HUES6 (cell line): ENCODE results near the gene RAB30.

Experiments used
- H3K27ac ChIP-seq: 2 replicates; pipeline ENCODE4 v1.7.0; 2013; ENCODE audit warnings: low read depth, mild to moderate bottlenecking, low read length, inconsistent platforms
- H3K27me3 ChIP-seq: 2 replicates; pipeline ENCODE4 v1.6.1; 2013; ENCODE audit warnings: low read length; ENCODE audit not compliant: control insufficient read depth, insufficient read depth
- H3K36me3 ChIP-seq: 2 replicates; pipeline ENCODE4 v1.6.1; 2013; ENCODE audit warnings: low read length; ENCODE audit not compliant: control insufficient read depth, insufficient read depth
- H3K4me1 ChIP-seq: 2 replicates; pipeline ENCODE4 v1.6.1; 2013; ENCODE audit warnings: low read length; ENCODE audit not compliant: control insufficient read depth, insufficient read depth
- H3K4me3 ChIP-seq: 2 replicates; pipeline ENCODE4 v1.5.1; 2013; ENCODE audit warnings: low read depth, low read length
- H3K9ac ChIP-seq: one replicate; pipeline ENCODE4 v1.6.1; 2013; ENCODE audit warnings: mild to moderate bottlenecking, low read length
- H3K9me3 ChIP-seq: 2 replicates; pipeline ENCODE4 v1.6.1; 2013; ENCODE audit warnings: low read depth, low read length; ENCODE audit not compliant: control insufficient read depth, insufficient read depth

Gene RAB30

GRCh38 chr11:83070044-83070701 lies 1.5 kb downstream of the RAB30 start:
- peaks cover 24% of the 10 kb centered on the region for H3K4me1 ChIP-seq
- H3K36me3 ChIP-seq, result peaks cover 14% of the 10 kb centered on the region
- H3K27ac ChIP-seq, result no peak overlapping the region
- H3K9ac ChIP-seq, result peak overlapping the region; percentile 56
- H3K9me3 ChIP-seq, result no peaks in the 10 kb centered on the region
- peak overlapping the region; percentile 85 for H3K4me3 ChIP-seq
- H3K27me3 ChIP-seq, result no peaks in the 10 kb centered on the region

GRCh38 chr11:83069441-83070043 lies 2.2 kb downstream of the RAB30 start:
- Histone ChIP-seq H3K4me1 (peaks cover 24% of the 10 kb centered on the region), H3K9ac (no peak overlapping the region), H3K27me3 (no peaks in the 10 kb centered on the region), H3K27ac (no peak overlapping the region), H3K36me3 (peaks cover 10% of the 10 kb centered on the region), H3K9me3 (no peaks in the 10 kb centered on the region), H3K4me3 (peak overlapping the region; percentile 85; the same call in 1 of the 2 replicates)

GRCh38 chr11:83068568-83068967 lies 3.1 kb downstream of the RAB30 start:
- Histone ChIP-seq H3K4me3 (no peak overlapping the region), H3K9me3 (no peaks in the 10 kb centered on the region), H3K27me3 (no peaks in the 10 kb centered on the region), H3K27ac (no peak overlapping the region), H3K36me3 (peaks cover 5% of the 10 kb centered on the region), H3K4me1 (peaks cover 25% of the 10 kb centered on the region), H3K9ac (no peak overlapping the region)

- H3K27me3 ChIP-seq, result no peaks in the 10 kb centered on the region
- H3K27ac ChIP-seq, result no peak overlapping the region
- H3K9ac ChIP-seq, result no peak overlapping the region
- peaks cover 10% of the 10 kb centered on the region for H3K4me1 ChIP-seq
- no peaks in the 10 kb centered on the region for H3K36me3 ChIP-seq
- no peak overlapping the region for H3K4me3 ChIP-seq
- H3K9me3 ChIP-seq, result no peaks in the 10 kb centered on the region
Observed at GRCh38 chr11:83064011-83064410, 7.7 kb downstream of the RAB30 start.

- Histone ChIP-seq H3K36me3 (no peaks in the 10 kb centered on the region), H3K27me3 (no peaks in the 10 kb centered on the region), H3K9ac (no peak overlapping the region), H3K4me3 (no peak overlapping the region), H3K4me1 (peaks cover 9% of the 10 kb centered on the region; the same call in 1 of the 2 replicates), H3K27ac (no peak overlapping the region), H3K9me3 (no peaks in the 10 kb centered on the region)
Observed at GRCh38 chr11:83063073-83063754, 8.5 kb downstream of the RAB30 start.

- Histone ChIP-seq H3K9me3 (no peaks in the 10 kb centered on the region), H3K27ac (no peak overlapping the region), H3K9ac (no peak overlapping the region), H3K27me3 (no peaks in the 10 kb centered on the region), H3K4me1 (peaks cover 18% of the 10 kb centered on the region), H3K36me3 (no peaks in the 10 kb centered on the region), H3K4me3 (no peak overlapping the region)
Observed at GRCh38 chr11:83061883-83062282, 9.8 kb downstream of the RAB30 start.

- no peaks in the 10 kb centered on the region for H3K36me3 ChIP-seq
- H3K9me3 ChIP-seq, result no peaks in the 10 kb centered on the region
- H3K4me1 ChIP-seq, result peaks cover 18% of the 10 kb centered on the region
- no peak overlapping the region for H3K9ac ChIP-seq
- no peak overlapping the region for H3K4me3 ChIP-seq
- H3K27ac ChIP-seq, result no peak overlapping the region
- H3K27me3 ChIP-seq, result no peaks in the 10 kb centered on the region
Observed at GRCh38 chr11:83060965-83061364, 10.7 kb downstream of the RAB30 start.

GRCh38 chr11:83057721-83058120 lies 14.0 kb downstream of the RAB30 start:
- Histone ChIP-seq H3K27ac (no peak overlapping the region), H3K9ac (no peak overlapping the region), H3K4me1 (peaks cover 10% of the 10 kb centered on the region), H3K4me3 (no peak overlapping the region), H3K9me3 (no peaks in the 10 kb centered on the region), H3K27me3 (no peaks in the 10 kb centered on the region), H3K36me3 (no peaks in the 10 kb centered on the region)

- H3K4me3 ChIP-seq, result no peak overlapping the region
- peaks cover 10% of the 10 kb centered on the region for H3K4me1 ChIP-seq
- no peaks in the 10 kb centered on the region for H3K36me3 ChIP-seq
- H3K9me3 ChIP-seq, result no peaks in the 10 kb centered on the region
- no peaks in the 10 kb centered on the region for H3K27me3 ChIP-seq
- H3K27ac ChIP-seq, result no peak overlapping the region
- no peak overlapping the region for H3K9ac ChIP-seq
Observed at GRCh38 chr11:83056611-83057010, 15.1 kb downstream of the RAB30 start.

- Histone ChIP-seq H3K27ac (no peak overlapping the region), H3K27me3 (no peaks in the 10 kb centered on the region), H3K36me3 (no peaks in the 10 kb centered on the region), H3K9me3 (no peaks in the 10 kb centered on the region), H3K9ac (no peak overlapping the region), H3K4me3 (no peak overlapping the region), H3K4me1 (peaks cover 10% of the 10 kb centered on the region)
Observed at GRCh38 chr11:83056204-83056603, 15.5 kb downstream of the RAB30 start.

- Histone ChIP-seq H3K36me3 (no peaks in the 10 kb centered on the region), H3K9ac (no peak overlapping the region), H3K4me3 (no peak overlapping the region), H3K4me1 (peaks cover 10% of the 10 kb centered on the region), H3K9me3 (no peaks in the 10 kb centered on the region), H3K27ac (no peak overlapping the region), H3K27me3 (no peaks in the 10 kb centered on the region)
Observed at GRCh38 chr11:83054904-83055380, 16.8 kb downstream of the RAB30 start.
